SIG-M5 (cell line): ENCODE results near the gene TFF1.

Experiments
- DNase-seq: peaks from one replicate; lab custom pipeline; 2025; lab: John Stamatoyannopoulos, UW

Gene TFF1

GRCh38 chr21:42317826-42318746 lies 48.2 kb downstream of the TFF1 start:
- DNase-seq: no peak

DNA sequence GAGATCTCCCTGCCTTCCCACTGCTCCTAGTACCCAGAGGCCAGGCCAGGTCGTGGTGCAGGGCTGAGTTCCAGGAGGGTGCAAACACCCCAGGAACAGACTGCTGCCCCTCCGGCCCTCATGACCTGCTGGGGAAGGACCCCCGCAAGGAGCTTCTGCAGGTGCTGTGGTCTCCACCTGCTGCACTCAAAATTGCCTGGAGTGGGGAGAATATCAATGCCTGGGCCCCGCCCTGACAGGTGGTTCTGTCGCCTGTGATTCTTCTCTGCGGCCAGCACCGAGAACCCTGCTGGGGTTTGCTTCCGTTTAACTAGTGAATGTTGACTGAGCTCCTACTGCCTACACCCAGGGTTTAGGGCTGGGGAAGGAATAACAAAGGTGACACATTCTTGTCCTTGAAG lies 49.0 kb downstream of the TFF1 start:
- no peak for DNase-seq

- DNase-seq: no peak
These were observed 49.4 kb downstream of the TFF1 start for GRCh38 chr21:42316891-42317290.

GRCh38 chr21:42315296-42315891 lies 50.9 kb downstream of the TFF1 start, which contains the start of gene TFF3:
Gene TFF3, minus strand, starts transcription at chr21:42315409. Its CDS starts 35 bp downstream, at chr21:42315374.
- no peak for DNase-seq

- DNase-seq: no peak
These were observed 51.6 kb downstream of the TFF1 start for GRCh38 chr21:42314616-42315295.

- DNase-seq: no peak
These were observed 52.8 kb downstream of the TFF1 start for GRCh38 chr21:42313501-42313969.

GRCh38 chr21:42312626-42313104 lies 53.7 kb downstream of the TFF1 start:
- no peak for DNase-seq
